Measurements from ENCODE around the gene GALE. TPM values are rescaled to one million over a fixed set of nuclear protein-coding genes. Genes with fewer than 3 reads are reported as not detected.
"Not testable (repeated sequence)": the region's sequence is repeated elsewhere in the genome, so short reads cannot be mapped to it uniquely, and the experiment has no call there.

GALE gene
- total RNA-seq, 1 donor from 2014 or later, result 15.9 TPM

GRCh38 chr1:23787701-23788100 is 12.9 kb downstream of the GALE start:
- Mint-ChIP-seq H3K4me3 (no peak overlapping the region), H3K27ac (no peak overlapping the region), H3K36me3 (ENCODE audit: low read depth) (peaks cover 59% of the 10 kb centered on the region), H3K9me3 (no peaks in the 10 kb centered on the region), H3K4me1 (peaks cover 23% of the 10 kb centered on the region), H3K27me3 (no peaks in the 10 kb centered on the region)
- DNase-seq (no peak), ATAC-seq (ENCODE audit: low read depth) (no peak)
- intact Hi-C loops (cut with micrococcal nuclease), result no loop called here
- ChIA-PET CTCF (no interaction called here), POLR2A (interaction anchor here (0.6 to 6.2 kb wide), 4 partner anchors 9 to 404 kb away, joined by 4 to 61 read pairs (median 4); partner anchors contain the start of genes HMGCL and PITHD1)
- TF ChIP-seq CTCF (IDR thresholded peaks at IDR 0.05), result no peak

DNA sequence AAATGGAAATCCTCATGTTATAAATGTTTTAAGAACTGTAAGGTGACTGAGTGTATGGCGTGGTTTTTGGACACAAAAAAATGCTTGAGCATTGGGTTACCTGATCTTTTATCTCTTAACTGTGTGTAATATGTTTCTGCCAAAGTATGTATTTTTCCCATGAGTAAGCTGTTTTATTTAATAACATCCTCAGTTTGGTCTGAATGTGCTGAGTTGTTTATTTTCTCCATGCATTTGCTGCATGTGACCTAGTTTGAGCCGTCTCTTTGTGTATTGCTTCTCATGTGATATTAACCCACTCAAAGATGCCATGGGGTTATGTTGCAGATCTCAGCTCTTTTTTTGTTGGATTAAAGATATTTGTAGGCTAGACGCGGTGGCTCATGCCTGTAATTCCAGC is 15.7 kb downstream of the GALE start:
- no peak for TF ChIP-seq CTCF (IDR thresholded peaks at IDR 0.05)
- CTCF ChIA-PET, result no interaction called here
- ATAC-seq (ENCODE audit: low read depth) (no peak), DNase-seq (no peak)
- Mint-ChIP-seq H3K9me3 (no peaks in the 10 kb centered on the region), H3K4me1 (peaks cover 9% of the 10 kb centered on the region), H3K4me3 (no peak overlapping the region), H3K36me3 (ENCODE audit: low read depth) (peaks cover 61% of the 10 kb centered on the region), H3K27me3 (no peaks in the 10 kb centered on the region), H3K27ac (no peak overlapping the region)
- intact Hi-C loops (cut with micrococcal nuclease), result no loop called here
- POLR2A ChIA-PET, result no interaction called here

- CTCF ChIA-PET; DNase-seq; ATAC-seq (ENCODE audit: low read depth); H3K27ac Mint-ChIP-seq; H3K27me3 Mint-ChIP-seq; H3K4me3 Mint-ChIP-seq; intact Hi-C loops (cut with micrococcal nuclease); H3K9me3 Mint-ChIP-seq: not testable (repeated sequence)
- POLR2A ChIA-PET, result interaction anchor here (0.9 kb wide), 1 partner anchor 9 kb away, joined by 7 read pairs; no protein-coding TSS in a partner anchor
- peaks cover 59% of the 10 kb centered on the region for H3K36me3 Mint-ChIP-seq (ENCODE audit: low read depth)
- peaks cover 20% of the 10 kb centered on the region for H3K4me1 Mint-ChIP-seq
Measured at GRCh38 chr1:23783141-23783540, 17.4 kb downstream of the GALE start.

DNA sequence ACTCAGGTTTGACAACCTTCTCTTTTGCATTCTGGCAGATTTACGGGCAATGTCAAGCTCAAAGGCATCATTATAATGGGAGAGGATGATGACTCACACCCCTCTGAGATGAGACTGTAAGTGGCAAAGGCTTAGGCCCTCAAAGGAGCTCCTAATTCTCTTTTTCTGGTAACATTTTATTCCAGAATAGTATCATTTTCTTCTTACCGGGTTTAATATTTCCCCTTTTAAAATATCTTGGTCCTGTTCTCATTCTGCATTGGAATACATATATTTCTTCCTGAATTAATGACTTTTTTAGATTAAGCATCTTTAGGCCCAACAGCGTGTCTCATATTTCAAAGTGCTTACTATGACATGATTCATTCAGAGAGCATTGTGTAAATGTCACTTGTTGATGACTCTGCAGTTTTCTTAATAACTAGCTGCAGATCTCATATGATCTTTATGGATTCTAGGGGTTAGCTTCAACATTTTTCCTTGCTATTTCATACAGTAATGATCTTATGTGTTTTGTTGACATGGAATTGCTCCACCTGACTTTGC is 20.7 kb downstream of the GALE start:
- ATAC-seq (ENCODE audit: low read depth), result no peak
- ChIA-PET CTCF (interaction anchor here (1.1 to 2.5 kb wide), 5 partner anchors 8 to 85 kb away, joined by 3 to 11 read pairs (median 4); no protein-coding TSS in a partner anchor), POLR2A (interaction anchor here (0.6 to 4.9 kb wide), 6 partner anchors 8 to 108 kb away, joined by 3 to 61 read pairs (median 10); partner anchors contain the start of genes GALE, LYPLA2 and RPL11)
- no peaks in the 10 kb centered on the region for H3K27me3 Mint-ChIP-seq
- peaks cover 30% of the 10 kb centered on the region for H3K4me1 Mint-ChIP-seq
- no peak for TF ChIP-seq CTCF (IDR thresholded peaks at IDR 0.05)
- peak overlapping the region; percentile 63 for H3K27ac Mint-ChIP-seq
- DNase-seq, result no peak
- H3K9me3 Mint-ChIP-seq, result no peaks in the 10 kb centered on the region
- peaks cover 33% of the 10 kb centered on the region for H3K36me3 Mint-ChIP-seq (ENCODE audit: low read depth)
- H3K4me3 Mint-ChIP-seq, result peak overlapping the region; percentile 91
- intact Hi-C loops (cut with micrococcal nuclease), result loop anchor here (2.0 kb wide), 1 partner anchor 59 kb away; no protein-coding TSS in a partner anchor

DNA sequence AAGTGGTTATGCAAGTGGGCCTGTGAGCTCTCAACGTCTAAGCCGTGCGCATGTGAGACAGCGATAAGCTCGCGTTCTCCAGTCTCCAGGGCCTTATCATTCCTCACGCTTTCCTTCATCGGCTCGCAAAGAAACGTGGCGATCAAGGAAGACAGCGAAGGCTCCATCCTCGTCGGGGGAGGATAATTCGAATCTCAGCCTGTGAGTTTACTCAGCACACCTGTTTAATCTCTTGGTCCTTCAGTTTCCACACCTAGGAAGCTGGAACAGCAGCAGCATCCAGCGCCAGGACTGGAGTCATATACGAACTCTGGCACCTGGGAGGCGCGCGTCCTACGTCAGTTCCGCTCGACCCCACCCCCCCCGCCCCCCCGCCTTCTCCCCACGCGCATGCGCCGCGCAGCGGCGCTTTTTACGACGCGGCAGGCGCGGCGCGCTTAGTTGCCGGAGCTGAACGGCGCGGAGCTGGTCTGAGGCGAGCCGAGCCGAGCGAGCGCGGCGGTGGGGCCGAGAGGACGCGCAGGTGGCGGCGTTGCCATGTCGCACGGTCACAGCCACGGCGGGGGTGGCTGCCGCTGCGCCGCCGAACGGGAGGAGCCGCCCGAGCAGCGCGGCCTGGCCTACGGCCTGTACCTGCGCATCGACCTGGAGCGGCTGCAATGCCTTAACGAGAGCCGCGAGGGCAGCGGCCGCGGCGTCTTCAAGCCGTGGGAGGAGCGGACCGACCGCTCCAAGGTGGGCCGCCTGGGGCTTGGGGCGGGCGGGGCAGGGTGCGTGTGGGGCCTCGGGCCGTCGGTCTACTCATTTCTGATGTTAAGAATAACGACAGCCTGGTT is 22.4 kb downstream of the GALE start, which contains the start of gene PITHD1:
Gene PITHD1, plus strand, starts transcription at position 440 of the 836 bp plus-strand sequence. Its CDS starts 98 bp downstream, at position 538.
- ChIA-PET POLR2A (interaction anchor here (0.6 to 4.9 kb wide), 25 partner anchors 12 to 931 kb away, joined by 3 to 61 read pairs (median 6); partner anchors contain the start of genes CNR2, ELOA, GALE and HMGCL), CTCF (interaction anchor here (0.9 to 2.5 kb wide), 2 partner anchors 32 to 138 kb away, joined by 4 to 11 read pairs; no protein-coding TSS in a partner anchor)
- DNase-seq (peak; percentile 83), ATAC-seq (ENCODE audit: low read depth) (peak; percentile 86)
- Mint-ChIP-seq H3K36me3 (ENCODE audit: low read depth) (peaks cover 24% of the 10 kb centered on the region), H3K27me3 (no peaks in the 10 kb centered on the region), H3K4me3 (peak within 1 kb of the TSS; percentile 91), H3K27ac (peak within 1 kb of the TSS; percentile 90), H3K4me1 (peaks cover 30% of the 10 kb centered on the region), H3K9me3 (no peaks in the 10 kb centered on the region)
- TF ChIP-seq CTCF (IDR thresholded peaks at IDR 0.05), result no peak
- intact Hi-C loops (cut with micrococcal nuclease), result loop anchor here (1.0 to 2.0 kb wide), 4 partner anchors 13 to 181 kb away; partner anchors contain the start of genes GALE, LYPLA2 and PNRC2
